ENCODE results near the gene EHD2.

DNA sequence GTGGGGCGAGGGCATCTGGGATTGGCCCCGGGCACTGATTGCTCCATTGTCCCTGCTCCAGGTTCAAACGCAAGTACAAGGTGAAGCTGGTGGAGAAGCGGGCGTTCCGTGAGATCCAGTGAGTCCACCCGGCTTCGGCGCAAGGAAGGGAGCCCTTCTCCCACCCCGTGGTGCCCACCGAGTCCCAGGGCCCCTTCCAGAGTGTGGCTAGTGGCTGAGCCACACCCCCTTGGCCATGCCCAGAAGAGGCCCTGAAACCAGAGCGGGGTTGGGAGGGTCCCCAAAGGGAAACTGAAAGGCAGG, 43.4 kb downstream of the EHD2 start:
- TF ChIP-seq CTCF (IDR thresholded peaks at IDR 0.05; ENCODE audit: borderline replicate concordance, extremely low read depth, low read length, poor library complexity, severe bottlenecking) (no peak), EZH2 (IDR thresholded peaks at IDR 0.05; ENCODE audit: borderline replicate concordance, low read depth, low read length, severe bottlenecking) (no peak)

Measured in DND-41 (cell line).